EL (cell line): ENCODE results near the gene DNAH8.

Source experiments
- DNase-seq: peaks from one replicate; pipeline ENCODE4 v3.0.0-alpha.2; 2016

DNAH8 gene

GRCh38 chr6:39026175-39026574 lies 311.1 kb downstream of the DNAH8 start:
- DNase-seq = no peak

GRCh38 chr6:39029156-39030011 lies 314.3 kb downstream of the DNAH8 start:
- peak; percentile 29 for DNase-seq

GRCh38 chr6:39035681-39036080 lies 320.6 kb downstream of the DNAH8 start:
- no peak for DNase-seq

GRCh38 chr6:39037082-39037508 lies 322.0 kb downstream of the DNAH8 start:
- no peak for DNase-seq

GRCh38 chr6:39037707-39038106 lies 322.6 kb downstream of the DNAH8 start:
- no peak for DNase-seq

- DNase-seq = no peak
These were observed 325.1 kb downstream of the DNAH8 start for GRCh38 chr6:39040080-39040673.

- no peak for DNase-seq
These were observed 326.0 kb downstream of the DNAH8 start for GRCh38 chr6:39041072-39041471.

GRCh38 chr6:39043776-39044175 lies 328.7 kb downstream of the DNAH8 start:
- no peak for DNase-seq

GRCh38 chr6:39044181-39044580 lies 329.1 kb downstream of the DNAH8 start:
- no peak for DNase-seq

- DNase-seq = no peak
These were observed 332.6 kb downstream of the DNAH8 start for GRCh38 chr6:39047434-39048327.

GRCh38 chr6:39048481-39049399 lies 333.6 kb downstream of the DNAH8 start, which contains the start of gene GLP1R:
TSS of gene GLP1R (plus strand) at chr6:39048781. CDS start at chr6:39048841, 60 bp downstream.
- no peak for DNase-seq

- no peak for DNase-seq
These were observed 334.6 kb downstream of the DNAH8 start for GRCh38 chr6:39049575-39050283.

GRCh38 chr6:39050453-39051112 lies 335.5 kb downstream of the DNAH8 start:
- no peak for DNase-seq

- peak; percentile 13 for DNase-seq
These were observed 336.4 kb downstream of the DNAH8 start for GRCh38 chr6:39051399-39052122.

GRCh38 chr6:39053016-39053624 lies 338.0 kb downstream of the DNAH8 start:
- DNase-seq = no peak

- DNase-seq = no peak
These were observed 338.9 kb downstream of the DNAH8 start for GRCh38 chr6:39053854-39054576.

GRCh38 chr6:39054577-39055142 lies 339.5 kb downstream of the DNAH8 start:
- no peak for DNase-seq

GRCh38 chr6:39055661-39056060 lies 340.6 kb downstream of the DNAH8 start:
- DNase-seq = no peak

GRCh38 chr6:39056191-39056590 lies 341.1 kb downstream of the DNAH8 start:
- DNase-seq = no peak
